Activated CD8-positive, alpha-beta T cell treated with anti-CD3 and anti-CD28 coated beads, Interleukin-2, amount 10 ng/mL, durations not matched to agents 7 days and 5 days (primary cell): ENCODE data around the gene PTH2R. TPM values are rescaled to one million over a fixed set of nuclear protein-coding genes. Genes with fewer than 3 reads are reported as not detected.
"Not testable (repeated sequence)": the region's sequence is repeated elsewhere in the genome, so short reads cannot be mapped to it uniquely, and the experiment has no call there.

Experiments
- ATAC-seq: fragments of 150-1000 bp; cut with Tn5 transposase; one replicate; pipeline ENCODE4 v1.10.0; 2021; ENCODE audit warnings: moderate library complexity
- CTCF ChIA-PET: fragments of 350-600 bp; sonication (Branson Sonifier 250); formaldehyde crosslinking; loops from one replicate; lab custom pipeline; 2021; ENCODE audit warnings: antibody characterized with exemption; lab: Charles Lee
- POLR2A ChIA-PET: fragments of 350-600 bp; sonication (Branson Sonifier 250); formaldehyde crosslinking; loops from one replicate; lab custom pipeline; 2021; ENCODE audit warnings: antibody characterized with exemption; lab: Charles Lee
- DNase-seq: peaks from one replicate; pipeline ENCODE4 v3.0.0-alpha.2; 2020
- H3K27ac Mint-ChIP-seq: one replicate; pipeline ENCODE4 v1.8.0; 2021; ENCODE audit warnings: mild to moderate bottlenecking, mixed read lengths
- H3K27me3 Mint-ChIP-seq: one replicate; pipeline ENCODE4 v1.8.0; 2021; ENCODE audit warnings: low read depth, mixed read lengths
- H3K36me3 Mint-ChIP-seq: one replicate; pipeline ENCODE4 v1.8.0; 2021; ENCODE audit warnings: low read depth, mixed read lengths
- H3K4me1 Mint-ChIP-seq: one replicate; pipeline ENCODE4 v1.8.0; 2021; ENCODE audit warnings: low read depth, mixed read lengths
- H3K4me3 Mint-ChIP-seq: one replicate; pipeline ENCODE4 v1.8.0; 2021; ENCODE audit warnings: mild to moderate bottlenecking, mixed read lengths
- H3K9me3 Mint-ChIP-seq: one replicate; pipeline ENCODE4 v1.8.0; 2022; ENCODE audit warnings: mixed read lengths; ENCODE audit not compliant: insufficient read depth
- total RNA-seq, 2 experiments: library from RNA; stranded (reverse); gene quantifications; one replicate each; pipeline ENCODE4 v1.2.3, GENCODE V29; 2021

PTH2R gene
- total RNA-seq, 2 experiments from 2014 or later: 0.13 TPM; not detected in 1

DNA sequence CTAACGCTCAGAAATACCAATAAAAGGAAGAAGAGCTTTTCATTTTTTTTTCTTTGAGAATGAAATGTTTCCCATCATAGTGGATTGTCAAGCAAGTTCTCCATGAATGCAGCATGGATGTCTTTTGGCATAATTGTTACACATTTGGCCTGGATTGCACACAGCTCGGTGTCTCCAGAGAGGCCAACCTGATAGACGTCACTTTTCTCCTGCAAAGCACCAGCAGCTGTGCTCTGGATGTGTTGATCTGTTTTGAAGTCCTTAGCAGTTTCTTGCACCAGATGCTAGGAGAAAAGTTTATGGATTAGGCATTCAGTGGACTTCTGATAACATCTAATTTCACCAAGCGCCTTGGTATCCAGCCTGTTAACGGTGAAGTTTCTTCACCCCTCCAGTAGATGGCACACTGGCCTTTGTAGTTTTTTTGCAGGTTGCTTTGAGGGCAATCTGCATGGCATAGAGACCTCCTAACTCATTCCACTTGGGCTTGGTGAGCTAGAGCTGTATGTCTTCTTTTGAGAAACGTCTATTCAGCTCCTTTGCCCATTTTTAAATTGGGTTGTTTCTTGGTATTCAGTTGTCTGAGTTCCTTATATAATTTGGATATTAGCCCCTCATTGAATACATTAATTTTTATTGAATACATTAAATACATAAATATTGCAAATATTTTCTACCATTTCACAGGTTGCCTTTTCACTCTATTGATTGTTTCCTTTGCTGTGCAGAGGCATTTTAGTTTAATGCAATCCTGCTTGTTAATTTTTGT is 59.7 kb downstream of the PTH2R start:
- Mint-ChIP-seq H3K9me3 (no peaks in the 10 kb centered on the region), H3K27ac (no peak overlapping the region), H3K4me1 (no peaks in the 10 kb centered on the region), H3K4me3 (no peak overlapping the region), H3K36me3 (no peaks in the 10 kb centered on the region), H3K27me3 (no peaks in the 10 kb centered on the region)
- peak; percentile 33 for ATAC-seq
- ChIA-PET POLR2A (no interaction called here), CTCF (interaction anchor here (0.5 to 1.0 kb wide), 3 partner anchors 7 to 469 kb away, joined by 3 read pairs; no protein-coding TSS in a partner anchor)
- peak; percentile 35 for DNase-seq

DNA sequence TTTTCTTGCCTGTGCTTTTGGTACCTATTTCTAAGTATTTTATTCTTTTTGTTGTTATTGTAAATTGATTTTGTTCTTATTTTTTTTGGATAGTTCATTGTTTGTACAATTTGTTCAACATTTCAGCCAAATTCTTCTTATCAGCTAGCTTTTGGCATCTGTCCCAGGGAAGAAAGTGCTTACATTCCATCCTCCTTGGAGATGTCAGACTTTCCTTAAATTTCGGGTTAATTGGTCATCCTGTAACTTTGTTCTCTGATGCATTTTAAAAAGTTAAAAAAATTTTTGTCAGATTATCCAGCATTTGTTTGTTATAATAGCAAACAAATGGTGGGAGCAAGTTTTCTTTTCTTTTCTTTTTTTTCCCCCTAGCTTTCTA is 60.3 kb downstream of the PTH2R start:
- ChIA-PET CTCF (interaction anchor here (0.5 to 1.0 kb wide), 2 partner anchors 8 kb away, joined by 3 read pairs; no protein-coding TSS in a partner anchor), POLR2A (no interaction called here)
- Mint-ChIP-seq H3K27me3 (no peaks in the 10 kb centered on the region), H3K4me1 (no peaks in the 10 kb centered on the region), H3K9me3 (no peaks in the 10 kb centered on the region), H3K4me3 (no peak overlapping the region), H3K27ac (no peak overlapping the region), H3K36me3 (no peaks in the 10 kb centered on the region)
- DNase-seq (no peak), ATAC-seq (no peak)

GRCh38 chr2:208467564-208467963 is 61.0 kb downstream of the PTH2R start:
- no peak overlapping the region for H3K27ac Mint-ChIP-seq
- DNase-seq (no peak), ATAC-seq (no peak)
- no peaks in the 10 kb centered on the region for H3K9me3 Mint-ChIP-seq
- ChIA-PET CTCF (interaction anchor here (1.0 kb wide), 1 partner anchor 9 kb away, joined by 3 read pairs; no protein-coding TSS in a partner anchor), POLR2A (no interaction called here)
- H3K4me1 Mint-ChIP-seq: no peaks in the 10 kb centered on the region
- H3K27me3 Mint-ChIP-seq: no peaks in the 10 kb centered on the region
- no peak overlapping the region for H3K4me3 Mint-ChIP-seq
- H3K36me3 Mint-ChIP-seq: no peaks in the 10 kb centered on the region

- Mint-ChIP-seq H3K36me3 (no peaks in the 10 kb centered on the region), H3K27me3 (no peaks in the 10 kb centered on the region), H3K9me3 (no peaks in the 10 kb centered on the region), H3K4me3 (no peak overlapping the region), H3K4me1 (no peaks in the 10 kb centered on the region), H3K27ac (no peak overlapping the region)
- ATAC-seq (no peak), DNase-seq (no peak)
- CTCF ChIA-PET: no interaction called here
- POLR2A ChIA-PET: no interaction called here
These were observed 71.1 kb downstream of the PTH2R start for GRCh38 chr2:208477741-208478140.

DNA sequence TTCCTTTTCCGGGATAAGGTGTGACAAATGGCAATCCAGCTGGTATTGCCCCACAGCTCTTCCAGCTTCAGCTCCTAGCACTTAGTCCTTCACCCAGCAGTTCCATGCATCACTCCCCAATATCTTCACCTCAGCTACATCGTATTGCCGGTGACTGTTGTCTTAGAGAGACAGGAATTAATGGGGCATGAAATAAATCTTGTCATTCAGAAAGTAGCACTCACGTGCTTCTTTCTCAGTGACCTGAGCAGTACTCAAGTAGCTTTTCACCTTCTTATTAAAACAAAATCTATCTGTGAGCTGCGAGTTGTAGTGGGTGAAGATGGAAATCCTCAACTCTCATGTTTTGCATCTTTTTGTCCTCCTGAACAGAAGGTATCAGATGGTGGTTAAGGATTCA is 72.8 kb downstream of the PTH2R start:
- no peak overlapping the region for H3K27ac Mint-ChIP-seq
- no peak overlapping the region for H3K4me3 Mint-ChIP-seq
- H3K27me3 Mint-ChIP-seq: no peaks in the 10 kb centered on the region
- ChIA-PET CTCF (no interaction called here), POLR2A (no interaction called here)
- H3K36me3 Mint-ChIP-seq: no peaks in the 10 kb centered on the region
- no peaks in the 10 kb centered on the region for H3K4me1 Mint-ChIP-seq
- H3K9me3 Mint-ChIP-seq: no peaks in the 10 kb centered on the region
- no peak for ATAC-seq
- no peak for DNase-seq

DNA sequence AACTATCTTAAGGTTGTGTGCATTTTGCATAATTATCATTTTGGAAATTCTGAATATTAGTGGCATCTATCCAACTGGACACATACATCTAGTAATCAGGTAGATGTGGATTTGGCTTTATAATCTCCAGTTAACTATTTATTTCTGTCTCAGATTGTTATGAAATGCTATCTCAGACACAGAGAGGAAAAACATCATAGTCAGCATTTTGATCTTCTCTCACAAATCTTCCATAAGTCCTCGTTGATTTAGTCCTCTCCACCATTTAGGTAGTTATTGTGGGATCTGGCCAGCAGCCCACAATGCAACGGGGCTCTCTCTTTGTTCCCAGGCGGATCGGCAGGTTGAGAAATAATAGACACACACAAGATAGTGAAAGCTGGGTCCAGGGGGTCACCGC is 75.4 kb downstream of the PTH2R start:
- H3K4me1 Mint-ChIP-seq, ATAC-seq, H3K4me3 Mint-ChIP-seq, DNase-seq, H3K27me3 Mint-ChIP-seq, H3K9me3 Mint-ChIP-seq, H3K36me3 Mint-ChIP-seq, POLR2A ChIA-PET, CTCF ChIA-PET, H3K27ac Mint-ChIP-seq: not testable (repeated sequence)

DNA sequence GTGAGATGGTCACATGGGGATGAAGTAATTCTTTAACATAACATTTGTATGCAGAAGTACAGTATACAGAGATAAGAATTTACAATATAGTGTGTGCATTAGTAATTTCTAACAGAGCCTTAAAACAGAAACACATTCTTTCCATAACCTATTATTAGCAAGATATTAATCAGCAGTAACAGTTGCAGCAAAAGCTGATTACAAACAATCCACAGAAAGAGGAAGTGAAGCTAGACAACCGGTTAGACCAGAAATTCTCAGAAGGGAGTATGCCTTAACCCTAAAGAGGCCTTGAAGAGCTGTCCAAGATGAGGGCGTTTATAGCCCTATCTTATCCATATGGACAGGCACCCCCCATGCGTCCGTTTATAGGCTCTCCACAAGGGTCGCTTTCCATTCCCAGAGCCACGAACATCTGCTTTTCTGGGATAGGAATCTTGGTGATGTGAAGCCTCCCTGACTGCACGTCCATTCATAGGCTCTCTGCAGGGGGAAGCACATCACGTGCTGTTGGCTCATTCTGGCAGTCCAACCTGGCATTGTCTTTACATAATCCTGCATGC is 75.9 kb downstream of the PTH2R start:
- H3K4me3 Mint-ChIP-seq, DNase-seq, H3K9me3 Mint-ChIP-seq, POLR2A ChIA-PET, ATAC-seq, CTCF ChIA-PET, H3K36me3 Mint-ChIP-seq, H3K27me3 Mint-ChIP-seq, H3K27ac Mint-ChIP-seq, H3K4me1 Mint-ChIP-seq: not testable (repeated sequence)

DNA sequence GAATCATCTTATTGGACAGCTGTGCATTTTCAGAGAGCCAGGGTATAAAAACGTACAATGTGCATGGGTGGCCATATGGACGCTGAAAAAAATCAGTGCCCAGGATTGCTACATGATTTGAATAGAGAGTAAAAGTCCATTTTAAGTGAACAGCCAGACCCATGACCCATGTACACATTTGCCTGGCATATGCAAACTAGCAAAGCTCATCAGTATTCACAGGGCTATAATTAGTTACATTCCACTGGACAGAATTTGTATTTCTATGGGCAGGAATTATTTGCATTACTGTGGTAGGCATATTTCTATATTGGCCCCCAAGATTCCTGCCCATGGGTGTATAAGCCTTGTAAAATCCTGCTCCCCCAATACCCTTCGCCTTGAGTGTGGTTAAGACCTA is 78.8 kb downstream of the PTH2R start:
- no peak for ATAC-seq
- CTCF ChIA-PET: no interaction called here

GRCh38 chr2:208488686-208489564 is 82.3 kb downstream of the PTH2R start:
- no peaks in the 10 kb centered on the region for H3K9me3 Mint-ChIP-seq
- H3K27me3 Mint-ChIP-seq: no peaks in the 10 kb centered on the region
- ATAC-seq (no peak), DNase-seq (no peak)
- ChIA-PET POLR2A (no interaction called here), CTCF (no interaction called here)
- H3K4me1 Mint-ChIP-seq: no peaks in the 10 kb centered on the region
- no peaks in the 10 kb centered on the region for H3K36me3 Mint-ChIP-seq
- no peak overlapping the region for H3K4me3 Mint-ChIP-seq
- no peak overlapping the region for H3K27ac Mint-ChIP-seq

More for the DNA sequence above, 78.8 kb downstream of the PTH2R start:
- Mint-ChIP-seq H3K4me1 (no peaks in the 10 kb centered on the region), H3K27me3 (no peaks in the 10 kb centered on the region), H3K4me3 (no peak overlapping the region), H3K9me3 (no peaks in the 10 kb centered on the region), H3K27ac (no peak overlapping the region), H3K36me3 (no peaks in the 10 kb centered on the region)
- POLR2A ChIA-PET: no interaction called here
- no peak for DNase-seq

DNA sequence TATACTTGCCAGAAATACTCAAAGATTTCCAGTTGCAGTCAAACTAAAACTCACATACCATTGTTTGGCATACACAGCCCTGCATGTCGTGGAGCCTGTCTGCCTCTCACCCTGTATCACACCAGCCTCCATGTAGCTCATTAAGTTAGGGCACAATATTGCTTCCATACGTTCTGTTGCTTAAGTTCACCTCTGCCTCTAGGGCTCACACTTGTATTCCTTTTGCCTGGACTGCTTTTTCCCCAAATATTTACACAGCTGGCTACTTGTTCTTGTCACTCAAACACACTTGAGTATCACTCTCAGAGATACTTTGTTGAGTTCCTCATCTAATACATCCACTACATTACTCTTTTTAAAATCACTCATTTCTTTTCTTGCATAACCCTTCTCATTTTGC is 83.1 kb downstream of the PTH2R start:
- DNase-seq (no peak), ATAC-seq (no peak)
- CTCF ChIA-PET: no interaction called here
- no peaks in the 10 kb centered on the region for H3K9me3 Mint-ChIP-seq
- H3K4me1 Mint-ChIP-seq: no peaks in the 10 kb centered on the region
- no peak overlapping the region for H3K27ac Mint-ChIP-seq
- H3K4me3 Mint-ChIP-seq: no peak overlapping the region
- no peaks in the 10 kb centered on the region for H3K36me3 Mint-ChIP-seq
- no peaks in the 10 kb centered on the region for H3K27me3 Mint-ChIP-seq
- POLR2A ChIA-PET: no interaction called here

DNA sequence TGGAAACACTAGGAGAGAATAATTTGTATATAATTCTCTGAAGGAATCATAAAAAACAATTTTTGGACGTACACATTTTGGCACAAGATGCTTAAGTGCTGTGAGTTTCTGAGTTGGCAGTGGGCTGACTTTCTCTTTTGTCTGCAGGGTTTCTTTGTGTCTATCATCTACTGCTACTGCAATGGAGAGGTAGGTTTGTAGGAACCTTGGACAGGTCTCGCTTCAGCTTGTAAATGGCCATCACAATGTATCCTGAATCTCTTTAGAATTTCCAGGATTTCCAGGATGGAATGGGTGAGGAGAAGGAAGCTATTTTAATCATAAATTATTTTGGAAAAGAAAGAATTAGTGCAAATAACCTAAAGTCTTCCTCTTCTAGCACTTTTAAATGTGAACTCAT is 83.9 kb downstream of the PTH2R start:
- no peak for DNase-seq
- ChIA-PET POLR2A (no interaction called here), CTCF (no interaction called here)
- H3K4me3 Mint-ChIP-seq: no peak overlapping the region
- no peaks in the 10 kb centered on the region for H3K36me3 Mint-ChIP-seq
- H3K27me3 Mint-ChIP-seq: no peaks in the 10 kb centered on the region
- ATAC-seq: no peak
- no peaks in the 10 kb centered on the region for H3K4me1 Mint-ChIP-seq
- no peak overlapping the region for H3K27ac Mint-ChIP-seq
- no peaks in the 10 kb centered on the region for H3K9me3 Mint-ChIP-seq

DNA sequence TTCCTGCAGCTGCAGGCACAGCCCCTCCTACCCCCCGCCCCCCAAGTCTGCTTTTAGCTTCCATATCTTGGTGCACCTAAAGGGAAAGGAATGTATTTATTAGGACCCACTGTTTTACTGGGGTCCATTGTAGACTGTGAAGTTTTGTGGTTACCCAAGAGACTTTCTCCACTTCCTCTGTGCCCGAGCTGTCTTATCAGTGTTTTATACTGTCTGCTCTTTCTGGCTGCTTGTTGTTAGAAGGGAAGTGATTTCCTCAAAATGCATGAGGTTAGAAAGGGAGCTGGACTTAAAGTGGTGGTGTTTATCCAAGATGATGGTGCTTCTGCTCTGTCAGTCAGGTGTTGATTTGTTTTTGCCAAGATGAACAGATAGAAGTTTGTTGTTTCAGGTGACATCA is 85.0 kb downstream of the PTH2R start:
- H3K4me1 Mint-ChIP-seq: no peaks in the 10 kb centered on the region
- DNase-seq (no peak), ATAC-seq (no peak)
- H3K9me3 Mint-ChIP-seq: no peaks in the 10 kb centered on the region
- H3K36me3 Mint-ChIP-seq: no peaks in the 10 kb centered on the region
- ChIA-PET POLR2A (no interaction called here), CTCF (no interaction called here)
- no peak overlapping the region for H3K27ac Mint-ChIP-seq
- no peaks in the 10 kb centered on the region for H3K27me3 Mint-ChIP-seq
- H3K4me3 Mint-ChIP-seq: no peak overlapping the region
